HEK293 (cell line): Measurements from ENCODE around the gene PEX16.

Source experiments
- CTCF ChIA-PET: fragments of 350-600 bp; formaldehyde crosslinking; extraction: SDS; loops from one replicate; lab custom pipeline; 2021; ENCODE audit warnings: antibody characterized with exemption; lab: Yijun Ruan, JAX
- POLR2A ChIA-PET: fragments of 300-600 bp; formaldehyde crosslinking; extraction: SDS; loops from one replicate; lab custom pipeline; 2020; ENCODE audit warnings: antibody characterized with exemption, inconsistent platforms; lab: Yijun Ruan, JAX
- H3K27ac ChIP-seq: fragments of 200-500 bp; sonication (Bioruptor generic); 2 replicates; pipeline ENCODE4 v1.5.1; 2014; ENCODE audit warnings: low read depth, low read length, control low read depth, inconsistent platforms; ENCODE audit errors: extremely low read depth
- H3K36me3 ChIP-seq, 2 experiments: fragments of 200-500 bp in 1 of 2; sonication (Bioruptor generic) in 1 of 2; 1 replicate in 1 of 2; 2 replicates in 1 of 2; pipeline ENCODE4 v1.5.1; 2014 to 2017; ENCODE audit warnings: inconsistent platforms in 2 of 2, low read length in 2 of 2; ENCODE audit not compliant: control insufficient read depth in 2 of 2, insufficient read depth in 1 of 2
- H3K4me1 ChIP-seq: fragments of 200-500 bp; sonication (Bioruptor generic); 2 replicates; pipeline ENCODE4 v1.5.1; 2014; ENCODE audit warnings: mild to moderate bottlenecking, low read length, inconsistent platforms; ENCODE audit not compliant: control insufficient read depth, insufficient read depth
- H3K4me3 ChIP-seq: 2 replicates; pipeline ENCODE4 v1.5.1; 2011; ENCODE audit warnings: low read depth, mild to moderate bottlenecking, control low read depth, low read length, moderate library complexity
- H3K9me3 ChIP-seq: fragments of 200-500 bp; sonication (Bioruptor generic); 2 replicates; pipeline ENCODE4 v1.5.1; 2014; ENCODE audit warnings: low read depth, low read length, inconsistent platforms; ENCODE audit not compliant: control insufficient read depth, insufficient read depth
- BCL11A ChIP-seq: fragments of 450-650 bp; formaldehyde crosslinking; IDR thresholded peaks from 2 replicates; pipeline ENCODE4 v1.5.1; 2016; ENCODE audit warnings: low read depth, missing biosample characterization, missing genetic modification characterization
- GFI1B ChIP-seq: fragments of 450-650 bp; formaldehyde crosslinking; IDR thresholded peaks from 2 replicates; pipeline ENCODE4 v1.5.1; 2016; ENCODE audit warnings: missing biosample characterization, missing genetic modification characterization
- KLF8 ChIP-seq: fragments of 450-650 bp; formaldehyde crosslinking; IDR thresholded peaks from 2 replicates; pipeline ENCODE4 v1.5.1; 2016; ENCODE audit warnings: missing biosample characterization, missing genetic modification characterization
- PBX3 ChIP-seq: sonication (generic); formaldehyde crosslinking; IDR thresholded peaks from 2 replicates; pipeline ENCODE4 v1.8.1; 2022; ENCODE audit warnings: mild to moderate bottlenecking, moderate library complexity, missing genetic modification reagents
- TCF7L2 ChIP-seq: IDR thresholded peaks from 2 replicates; pipeline ENCODE4 v1.6.1; 2011; ENCODE audit warnings: low read depth, mild to moderate bottlenecking, inconsistent platforms, low read length, moderate library complexity, borderline replicate concordance
- ZBTB8A ChIP-seq: fragments of 450-650 bp; formaldehyde crosslinking; IDR thresholded peaks from 2 replicates; pipeline ENCODE4 v1.5.1; 2016; ENCODE audit warnings: missing biosample characterization, missing genetic modification characterization
- ZNF114 ChIP-seq: fragments of 450-650 bp; formaldehyde crosslinking; IDR thresholded peaks from 2 replicates; pipeline ENCODE4 v1.5.0; 2017; ENCODE audit warnings: missing biosample characterization, missing genetic modification characterization
- ZNF138 ChIP-seq: fragments of 450-650 bp; formaldehyde crosslinking; IDR thresholded peaks from 2 replicates; pipeline ENCODE4 v1.5.1; 2016; ENCODE audit warnings: missing biosample characterization, missing genetic modification characterization, borderline replicate concordance
- ZNF2 ChIP-seq: fragments of 450-650 bp; formaldehyde crosslinking; IDR thresholded peaks from 2 replicates; pipeline ENCODE4 v1.5.1; 2016; ENCODE audit warnings: missing biosample characterization, missing genetic modification characterization
- ZNF23 ChIP-seq: fragments of 450-650 bp; formaldehyde crosslinking; IDR thresholded peaks from 2 replicates; pipeline ENCODE4 v1.5.1; 2016; ENCODE audit warnings: missing biosample characterization, missing genetic modification characterization, borderline replicate concordance
- ZNF280C ChIP-seq: fragments of 450-650 bp; formaldehyde crosslinking; IDR thresholded peaks from 2 replicates; pipeline ENCODE4 v1.5.1; 2016; ENCODE audit warnings: missing biosample characterization, missing genetic modification characterization
- ZNF529 ChIP-seq: fragments of 450-650 bp; formaldehyde crosslinking; IDR thresholded peaks from 2 replicates; pipeline ENCODE4 v1.5.1; 2017; ENCODE audit warnings: missing genetic modification characterization, missing biosample characterization; ENCODE audit not compliant: insufficient replicate concordance
- ZNF639 ChIP-seq: fragments of 450-650 bp; formaldehyde crosslinking; IDR thresholded peaks from 2 replicates; pipeline ENCODE4 v1.5.1; 2016; ENCODE audit warnings: missing biosample characterization, missing genetic modification characterization
- ZNF645 ChIP-seq: fragments of 450-650 bp; formaldehyde crosslinking; IDR thresholded peaks from 2 replicates; pipeline ENCODE4; 2016; ENCODE audit warnings: missing biosample characterization, missing genetic modification characterization
- ZNF658 ChIP-seq: fragments of 450-650 bp; formaldehyde crosslinking; IDR thresholded peaks from 2 replicates; pipeline ENCODE4; 2016; ENCODE audit warnings: missing biosample characterization, missing genetic modification characterization
- ZNF785 ChIP-seq: fragments of 450-650 bp; formaldehyde crosslinking; IDR thresholded peaks from 2 replicates; pipeline ENCODE4 v1.5.1; 2016; ENCODE audit warnings: missing biosample characterization, missing genetic modification characterization
- ZSCAN30 ChIP-seq: fragments of 450-650 bp; IDR thresholded peaks from 2 replicates; pipeline ENCODE4 v1.5.1; 2018; ENCODE audit warnings: missing biosample characterization, mild to moderate bottlenecking, missing genetic modification characterization, moderate library complexity
- TF ChIP-seq, protein P1 (sequence below): fragments of 450-650 bp; formaldehyde crosslinking; IDR thresholded peaks from 2 replicates; pipeline ENCODE4 v1.5.1; 2016; ENCODE audit warnings: missing biosample characterization, missing genetic modification characterization

The PEX16 gene

GRCh38 chr11:45927332-45927683 is 9.6 kb upstream of the PEX16 start:
- peaks cover 0 to 22% of the 10 kb centered on the region in 2 experiments; a peak in 1 of 3 replicates for H3K36me3 ChIP-seq
- no peak overlapping the region for H3K27ac ChIP-seq
- H3K9me3 ChIP-seq: no peaks in the 10 kb centered on the region
- no peaks in the 10 kb centered on the region for H3K4me1 ChIP-seq
- no peak for TF ChIP-seq GFI1B
- ChIA-PET POLR2A (interaction anchor here (0.6 to 1.1 kb wide), 2 partner anchors 15 to 23 kb away, joined by 3 read pairs; no protein-coding TSS in a partner anchor), CTCF (interaction anchor here (1.8 to 2.4 kb wide), 2 partner anchors 38 to 55 kb away, joined by 5 to 7 read pairs; no protein-coding TSS in a partner anchor)
- H3K4me3 ChIP-seq: no peak overlapping the region

GRCh38 chr11:45926536-45927331 is 9.1 kb upstream of the PEX16 start:
- Histone ChIP-seq H3K27ac (no peak overlapping the region), H3K4me1 (no peaks in the 10 kb centered on the region), H3K4me3 (no peak overlapping the region), H3K36me3 (peaks cover 0 to 16% of the 10 kb centered on the region in 2 experiments; a peak in 1 of 3 replicates), H3K9me3 (no peaks in the 10 kb centered on the region)
- TF ChIP-seq ZNF785 (tag by site-specific recombination): no peak
- no peak for TF ChIP-seq ZNF114 (tag by site-specific recombination)
- TF ChIP-seq ZNF639 (tag by site-specific recombination): no peak
- no peak for TF ChIP-seq ZNF138 (tag by site-specific recombination)
- no peak for TF ChIP-seq ZNF658
- no peak for TF ChIP-seq ZNF529 (tag by site-specific recombination)
- no peak for TF ChIP-seq ZSCAN30 (tag by site-specific recombination)
- no peak for TF ChIP-seq ZNF2 (tag by site-specific recombination)
- TF ChIP-seq PBX3 (CRISPR knock-in tag): no peak
- TF ChIP-seq ZNF23 (tag by site-specific recombination): no peak
- CTCF ChIA-PET: interaction anchor here (0.5 to 2.4 kb wide), 3 partner anchors 38 to 104 kb away, joined by 4 to 7 read pairs (median 5); no protein-coding TSS in a partner anchor
- POLR2A ChIA-PET: interaction anchor here (0.6 to 2.6 kb wide), 3 partner anchors 13 to 24 kb away, joined by 3 to 6 read pairs (median 3); no protein-coding TSS in a partner anchor

GRCh38 chr11:45926001-45926401 is 8.3 kb upstream of the PEX16 start:
- ChIA-PET POLR2A (interaction anchor here (2.6 kb wide), 1 partner anchor 12 kb away, joined by 6 read pairs; no protein-coding TSS in a partner anchor), CTCF (interaction anchor here (0.5 kb wide), 1 partner anchor 104 kb away, joined by 4 read pairs; no protein-coding TSS in a partner anchor)
- Histone ChIP-seq H3K4me1 (no peaks in the 10 kb centered on the region), H3K27ac (no peak overlapping the region), H3K36me3 (peaks cover 0 to 13% of the 10 kb centered on the region in 2 experiments; a peak in 1 of 3 replicates), H3K9me3 (no peaks in the 10 kb centered on the region), H3K4me3 (no peak overlapping the region)
- no peak for TF ChIP-seq ZNF23 (tag by site-specific recombination)
- TF ChIP-seq, protein P1, sequence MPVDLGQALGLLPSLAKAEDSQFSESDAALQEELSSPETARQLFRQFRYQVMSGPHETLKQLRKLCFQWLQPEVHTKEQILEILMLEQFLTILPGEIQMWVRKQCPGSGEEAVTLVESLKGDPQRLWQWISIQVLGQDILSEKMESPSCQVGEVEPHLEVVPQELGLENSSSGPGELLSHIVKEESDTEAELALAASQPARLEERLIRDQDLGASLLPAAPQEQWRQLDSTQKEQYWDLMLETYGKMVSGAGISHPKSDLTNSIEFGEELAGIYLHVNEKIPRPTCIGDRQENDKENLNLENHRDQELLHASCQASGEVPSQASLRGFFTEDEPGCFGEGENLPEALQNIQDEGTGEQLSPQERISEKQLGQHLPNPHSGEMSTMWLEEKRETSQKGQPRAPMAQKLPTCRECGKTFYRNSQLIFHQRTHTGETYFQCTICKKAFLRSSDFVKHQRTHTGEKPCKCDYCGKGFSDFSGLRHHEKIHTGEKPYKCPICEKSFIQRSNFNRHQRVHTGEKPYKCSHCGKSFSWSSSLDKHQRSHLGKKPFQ (tag by site-specific recombination): no peak
- no peak for TF ChIP-seq TCF7L2
- no peak for TF ChIP-seq ZBTB8A
- no peak for TF ChIP-seq ZNF645 (tag by site-specific recombination)
- TF ChIP-seq KLF8: no peak
- no peak for TF ChIP-seq ZNF280C (tag by site-specific recombination)
- no peak for TF ChIP-seq BCL11A (tag by site-specific recombination)
- TF ChIP-seq, all 188 proteins: peak for 0
